Endothelial cell of umbilical vein (primary cell): Measurements from ENCODE around the gene FAM83E. TPM values are rescaled to one million over a fixed set of nuclear protein-coding genes. Genes with fewer than 3 reads are reported as not detected.

ENCODE experiments used
- BruUV-seq: library from RNA; stranded (reverse); fragments of 400-500 nt; replicated peaks from 2 replicates; lab custom pipeline; 2021; lab: Mats Ljungman, UMichigan
- CTCF ChIA-PET: fragments of 300-600, 350-600 bp; sonication (Branson Sonifier 250); formaldehyde crosslinking; loops from one replicate; lab custom pipeline; 2021; ENCODE audit warnings: antibody characterized with exemption, inconsistent platforms; lab: Charles Lee
- POLR2A ChIA-PET: fragments of 300-600, 350-600 bp; sonication (Branson Sonifier 250); formaldehyde crosslinking; loops from one replicate; lab custom pipeline; 2021; ENCODE audit warnings: antibody characterized with exemption, inconsistent platforms; lab: Charles Lee
- DNase-seq: peaks from one replicate; pipeline ENCODE4 v3.0.0-alpha.2; 2011; ENCODE audit warnings: low read depth, low spot score
- FAIRE-seq: peaks from 2 replicates; lab custom pipeline; 2011; peaks lifted over from hg19 to GRCh38; lab: Jason Lieb, UNC
- H2AFZ ChIP-seq: 2 replicates; pipeline ENCODE4 v1.6.0; 2012; ENCODE audit warnings: low read depth, low read length, control low read depth, inconsistent platforms
- H3K27ac ChIP-seq: 2 replicates; pipeline ENCODE4 v1.5.1; 2011; ENCODE audit warnings: low read depth, mild to moderate bottlenecking, control low read depth, low read length, moderate library complexity; ENCODE audit not compliant: insufficient read depth
- H3K27me3 ChIP-seq, 2 experiments: 2 replicates each; pipeline versions ENCODE4 v1.6.0 to v1.6.1; 2011; ENCODE audit warnings: low read length in 2 of 2, mixed read lengths in 1 of 2; ENCODE audit not compliant: control insufficient read depth in 2 of 2, insufficient read depth in 2 of 2
- H3K36me3 ChIP-seq, 2 experiments: 2 replicates in 1 of 2; 3 replicates in 1 of 2; pipeline ENCODE4 v1.5.1; 2011; ENCODE audit warnings: low read length in 2 of 2, mild to moderate bottlenecking in 1 of 2, moderate library complexity in 1 of 2; ENCODE audit not compliant: control insufficient read depth in 2 of 2, insufficient read depth in 2 of 2; ENCODE audit errors: extremely low read depth in 1 of 2
- H3K4me1 ChIP-seq: 3 replicates; pipeline ENCODE4 v1.5.1; 2011; ENCODE audit warnings: mild to moderate bottlenecking, low read length; ENCODE audit not compliant: control insufficient read depth, insufficient read depth; ENCODE audit errors: extremely low read depth
- H3K4me2 ChIP-seq: 2 replicates; pipeline ENCODE4 v1.6.1; 2011; ENCODE audit warnings: low read length, control low read depth, mixed read lengths; ENCODE audit not compliant: insufficient read depth
- H3K4me3 ChIP-seq, 3 experiments: fragments of 200-600 bp in 1 of 3; sonication (generic), shearing (Covaris generic) in 1 of 3; replicated peaks in 1 of 3; 2 replicates each; pipeline ENCODE4 v1.5.1; 2011 to 2016; ENCODE audit warnings: control low read depth in 3 of 3, low read length in 3 of 3, mild to moderate bottlenecking in 2 of 3, inconsistent platforms in 1 of 3, low read depth in 1 of 3, moderate library complexity in 1 of 3; ENCODE audit not compliant: insufficient read depth in 1 of 3
- H3K79me2 ChIP-seq: 2 replicates; pipeline ENCODE4 v1.6.0; 2012; ENCODE audit warnings: low read length, inconsistent platforms; ENCODE audit not compliant: control insufficient read depth, insufficient read depth
- H3K9ac ChIP-seq: replicated peaks from 2 replicates; pipeline ENCODE3; 2011; ENCODE audit warnings: low read length, control low read depth; ENCODE audit not compliant: insufficient read depth; ENCODE audit errors: extremely low read depth
- H3K9me1 ChIP-seq: replicated peaks from 3 replicates; pipeline ENCODE4 v1.6.0; 2011; ENCODE audit warnings: mild to moderate bottlenecking, low read length; ENCODE audit not compliant: control insufficient read depth, insufficient read depth; ENCODE audit errors: extremely low read depth
- H3K9me3 ChIP-seq: replicated peaks from 2 replicates; pipeline ENCODE4 v1.5.1; 2012; ENCODE audit warnings: low read length, inconsistent platforms; ENCODE audit not compliant: control insufficient read depth, insufficient read depth
- H4K20me1 ChIP-seq: replicated peaks from 2 replicates; pipeline ENCODE3; 2011; ENCODE audit warnings: mild to moderate bottlenecking, low read length; ENCODE audit not compliant: control insufficient read depth, insufficient read depth; ENCODE audit errors: extremely low read depth
- EZH2 ChIP-seq: IDR thresholded peaks from 2 replicates; pipeline ENCODE4 v1.6.1; 2012; ENCODE audit warnings: borderline replicate concordance, low read depth, mild to moderate bottlenecking, moderate library complexity, low read length, inconsistent platforms; ENCODE audit not compliant: severe bottlenecking
- POLR2A ChIP-seq: IDR thresholded peaks from 2 replicates; pipeline ENCODE4 v1.6.1; 2012; ENCODE audit warnings: low read depth, mild to moderate bottlenecking, control low read depth, low read length
- POLR2AphosphoS5 ChIP-seq: IDR thresholded peaks from 2 replicates; pipeline ENCODE4 v1.6.1; 2012; ENCODE audit warnings: low read depth, mild to moderate bottlenecking, control low read depth, low read length, moderate library complexity; ENCODE audit not compliant: insufficient read depth
- dilution Hi-C: fragments of 300-500 bp; cut with MboI; formaldehyde crosslinking; loops from one replicate; pipeline ENCODE4 v1.15.0; 2019; ENCODE audit warnings: low sequenced_read_pairs; ENCODE audit not compliant: extremely low pct_ligation_motif_present
- intact Hi-C: fragments of 100-400 bp; cut with micrococcal nuclease; formaldehyde crosslinking; loops from one replicate; pipeline ENCODE4 v1.10.0; 2022
- polyA plus RNA-seq, 4 experiments: library from polyadenylated mRNA; depleted of rRNA in 3 of 4; stranded (reverse) in 3 of 4; unstranded in 1 of 4; fragments of >200 nt; gene quantifications; 2 replicates each; pipeline versions ENCODE4 v1.2.1 to v1.2.3, GENCODE V29; 2011 to 2012; ENCODE audit warnings: missing spikeins in 1 of 4
- total RNA-seq: library from RNA; stranded (reverse); gene quantifications from 2 replicates; pipeline ENCODE4 v1.2.3, GENCODE V29; 2021
- TF ChIP-seq, protein P1 (sequence below), 2 donors: IDR thresholded peaks; 1 replicate in 1 of 2; 2 replicates in 1 of 2; pipeline ENCODE4 v1.5.1; 2011; ENCODE audit warnings: low read length in 2 of 2, mild to moderate bottlenecking in 2 of 2, moderate library complexity in 2 of 2, control low read depth in 1 of 2, inconsistent platforms in 1 of 2, low read depth in 1 of 2; ENCODE audit not compliant: insufficient read depth in 1 of 2; ENCODE audit errors: extremely low read depth in 1 of 2

FAM83E gene
- total and polyA plus RNA-seq, 2 donors (not counting 3 experiments of a cell fraction or from before 2014, with no cell fraction given) = 0.04 to 1.7 TPM

GRCh38 chr19:48630296-48631063 is 15.6 kb upstream of the FAM83E start:
- DNase-seq (peak; percentile 70), FAIRE-seq (peak; percentile 58)
- peaks cover 0 to 2% of the 10 kb centered on the region in 2 experiments for H3K36me3 ChIP-seq
- no TSS peak for BruUV-seq
- no peaks in the 10 kb centered on the region for H3K9me3 ChIP-seq
- peak overlapping the region; percentile 6 to 19 (median 17) for H3K4me3 ChIP-seq
- peak overlapping the region; percentile 60 for H3K4me2 ChIP-seq
- peak overlapping the region; percentile 13 for H3K27ac ChIP-seq
- no peaks in the 10 kb centered on the region for H3K27me3 ChIP-seq
- H3K9me1 ChIP-seq = no peaks in the 10 kb centered on the region
- peak overlapping the region; percentile 48 for H3K9ac ChIP-seq
- H3K79me2 ChIP-seq = no peaks in the 10 kb centered on the region
- peak overlapping the region; percentile 33 for H2AFZ ChIP-seq
- dilution Hi-C loops (no loop called here), intact Hi-C loops (loop anchor here (10.0 kb wide), 1 partner anchor 364 kb away; the partner anchor contains the start of genes GYS1 and RUVBL2)
- H4K20me1 ChIP-seq = no peaks in the 10 kb centered on the region
- CTCF ChIA-PET = interaction anchor here (0.7 to 2.3 kb wide), 16 partner anchors 9 to 340 kb away, joined by 3 to 12 read pairs (median 3); partner anchors contain the start of genes CA11, RPL18 and SPHK2
- H3K4me1 ChIP-seq = peaks cover 25% of the 10 kb centered on the region
- TF ChIP-seq POLR2AphosphoS5 = peak; percentile 61
- TF ChIP-seq, protein P1, sequence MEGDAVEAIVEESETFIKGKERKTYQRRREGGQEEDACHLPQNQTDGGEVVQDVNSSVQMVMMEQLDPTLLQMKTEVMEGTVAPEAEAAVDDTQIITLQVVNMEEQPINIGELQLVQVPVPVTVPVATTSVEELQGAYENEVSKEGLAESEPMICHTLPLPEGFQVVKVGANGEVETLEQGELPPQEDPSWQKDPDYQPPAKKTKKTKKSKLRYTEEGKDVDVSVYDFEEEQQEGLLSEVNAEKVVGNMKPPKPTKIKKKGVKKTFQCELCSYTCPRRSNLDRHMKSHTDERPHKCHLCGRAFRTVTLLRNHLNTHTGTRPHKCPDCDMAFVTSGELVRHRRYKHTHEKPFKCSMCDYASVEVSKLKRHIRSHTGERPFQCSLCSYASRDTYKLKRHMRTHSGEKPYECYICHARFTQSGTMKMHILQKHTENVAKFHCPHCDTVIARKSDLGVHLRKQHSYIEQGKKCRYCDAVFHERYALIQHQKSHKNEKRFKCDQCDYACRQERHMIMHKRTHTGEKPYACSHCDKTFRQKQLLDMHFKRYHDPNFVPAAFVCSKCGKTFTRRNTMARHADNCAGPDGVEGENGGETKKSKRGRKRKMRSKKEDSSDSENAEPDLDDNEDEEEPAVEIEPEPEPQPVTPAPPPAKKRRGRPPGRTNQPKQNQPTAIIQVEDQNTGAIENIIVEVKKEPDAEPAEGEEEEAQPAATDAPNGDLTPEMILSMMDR (IDR thresholded peaks at IDR 0.05; ENCODE audit: extremely low read depth in 1 of 2, insufficient read depth in 1 of 2, low read depth in 1 of 2, low read length in 2 of 2) = peak in 1 of 2 donors; percentile 33
- no peak for TF ChIP-seq EZH2
- TF ChIP-seq POLR2A = peak; percentile 53
- POLR2A ChIA-PET = interaction anchor here (1.0 to 2.0 kb wide), 3 partner anchors 9 to 17 kb away, joined by 3 to 10 read pairs (median 3); partner anchors contain the start of genes RPL18 and SPHK2
